ENCODE data around the gene L3MBTL3.
"Not testable (repeated sequence)": the region's sequence is repeated elsewhere in the genome, so short reads cannot be mapped to it uniquely, and the experiment has no call there.

L3MBTL3 gene

DNA sequence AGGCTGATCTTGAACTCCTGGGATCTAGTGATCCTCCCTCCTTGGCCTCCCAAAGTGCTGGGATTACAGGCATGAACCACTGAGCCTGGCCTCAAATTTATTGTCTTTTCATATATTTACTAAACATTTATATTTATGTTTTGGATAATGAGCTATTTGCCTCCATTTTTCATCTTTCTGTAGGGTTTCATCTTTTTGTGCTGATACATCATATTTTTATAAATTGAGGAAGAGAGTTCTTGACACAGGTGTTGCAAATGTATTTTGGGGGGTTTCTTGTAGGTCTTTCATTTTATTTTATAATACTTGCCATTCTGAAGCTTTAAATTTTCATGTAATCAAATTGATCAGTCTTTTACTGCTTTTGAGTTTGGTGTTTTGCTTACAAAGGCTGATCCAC, 72.4 kb downstream of the L3MBTL3 start:
- DNase-seq, result no peak

DNA sequence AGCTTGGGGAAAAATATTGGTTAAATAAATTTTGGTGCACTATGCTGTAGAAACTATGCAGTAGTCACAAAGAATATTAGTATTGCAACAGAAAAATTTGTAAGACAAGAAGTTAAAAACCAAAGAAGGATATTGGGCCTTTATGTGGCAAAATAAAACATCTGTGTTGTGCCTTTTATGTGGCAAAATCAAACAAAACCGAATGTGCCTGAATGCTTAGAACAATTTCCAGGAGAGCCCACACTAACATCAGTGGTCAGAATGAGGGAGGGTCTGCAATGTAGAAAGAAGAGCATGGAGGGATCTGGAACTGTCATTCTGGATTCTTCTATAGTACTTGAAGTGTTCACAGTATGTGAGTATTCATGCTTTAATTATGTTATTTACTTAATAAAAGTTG, 75.2 kb downstream of the L3MBTL3 start:
- DNase-seq, result no peak

DNA sequence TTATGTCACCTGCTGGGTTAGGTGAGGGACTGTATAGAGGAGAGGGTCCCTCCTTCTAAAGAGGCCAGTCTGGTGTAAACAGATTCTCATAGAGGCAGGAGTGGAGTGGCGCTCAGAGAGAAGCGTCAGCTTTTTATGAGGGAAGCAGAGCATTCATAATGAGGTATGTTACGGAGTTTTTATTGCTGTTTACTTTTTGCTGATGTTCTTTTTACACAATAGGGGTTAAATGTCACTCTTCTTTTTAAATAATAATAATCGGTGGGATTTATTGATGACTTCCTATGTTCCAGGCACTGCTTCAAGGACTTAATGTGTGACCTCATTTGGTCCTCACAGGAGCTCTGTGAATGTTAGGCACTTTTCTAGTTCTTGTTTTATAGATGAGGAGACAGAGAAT, 79.9 kb downstream of the L3MBTL3 start:
- DNase-seq, result no peak

DNA sequence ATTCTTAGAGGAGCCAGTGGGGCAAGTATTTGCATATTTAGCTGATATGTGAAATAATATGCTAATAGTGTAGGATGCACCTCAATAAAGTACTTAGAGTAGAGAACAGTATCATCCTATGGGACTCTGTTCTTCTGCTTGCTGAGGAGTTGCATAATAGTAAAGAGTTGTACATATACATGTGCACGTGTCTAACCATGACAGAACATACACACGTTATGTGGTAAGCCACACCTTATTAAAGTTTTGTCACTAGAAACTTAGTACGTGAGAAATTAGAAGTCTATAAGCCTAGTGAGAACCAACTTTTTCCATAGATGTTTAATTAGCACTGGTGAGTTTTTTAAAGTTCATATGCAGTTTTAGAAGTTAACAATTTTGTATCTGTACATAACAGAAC, 80.7 kb downstream of the L3MBTL3 start:
- DNase-seq, result no peak

DNA sequence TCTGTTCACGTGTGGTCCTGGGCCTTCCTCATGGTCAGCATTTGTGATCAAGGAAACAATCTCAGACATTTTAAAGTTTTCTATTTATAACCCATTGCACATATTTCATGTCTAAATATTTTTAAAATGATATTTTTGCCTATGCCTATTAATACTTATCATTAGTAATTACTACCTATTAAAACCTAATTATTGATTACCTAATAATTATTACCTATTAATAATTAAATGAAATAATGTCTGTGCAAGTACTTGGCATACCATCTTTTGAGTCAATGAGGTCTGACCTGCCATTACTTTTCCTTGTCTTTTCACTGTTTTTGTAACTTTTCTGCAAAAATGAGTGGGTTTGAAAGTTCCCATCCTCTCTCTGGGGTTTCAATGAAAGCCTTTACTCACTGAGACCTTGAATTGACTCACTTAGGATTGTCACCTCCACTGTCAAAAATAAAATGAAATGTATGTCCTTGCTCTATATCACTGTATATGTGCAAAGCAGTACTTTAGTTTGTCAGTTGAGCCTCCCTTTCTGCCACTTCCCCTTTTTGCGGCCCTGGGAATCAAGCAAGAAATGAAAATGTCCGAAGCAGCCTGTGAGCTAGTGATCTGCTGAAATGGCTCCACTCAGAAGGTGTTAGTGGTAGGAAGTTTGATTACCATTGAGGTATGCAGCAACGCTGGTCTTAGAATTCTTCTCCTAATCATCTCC, 87.8 kb downstream of the L3MBTL3 start:
- no peak for DNase-seq

DNA sequence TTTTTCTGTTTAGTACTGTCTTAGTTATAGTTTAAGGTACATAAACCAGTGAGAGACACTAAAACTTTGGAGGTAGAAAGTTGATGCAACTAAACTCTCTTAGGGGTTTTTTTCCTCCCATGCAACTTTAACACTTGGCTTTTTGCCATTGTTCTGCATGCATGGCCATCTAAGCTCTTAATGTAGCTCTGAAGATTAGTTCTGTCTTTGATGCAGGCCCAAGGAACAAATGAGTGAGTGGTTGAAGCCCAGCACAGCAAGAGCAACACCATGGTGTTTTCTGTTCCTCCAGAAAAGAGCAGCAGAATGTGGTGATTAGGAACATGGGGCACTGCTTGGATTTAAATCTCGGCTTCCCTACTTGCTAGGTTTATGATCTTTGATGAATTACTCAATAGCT, 89.3 kb downstream of the L3MBTL3 start:
- DNase-seq, result no peak

DNA sequence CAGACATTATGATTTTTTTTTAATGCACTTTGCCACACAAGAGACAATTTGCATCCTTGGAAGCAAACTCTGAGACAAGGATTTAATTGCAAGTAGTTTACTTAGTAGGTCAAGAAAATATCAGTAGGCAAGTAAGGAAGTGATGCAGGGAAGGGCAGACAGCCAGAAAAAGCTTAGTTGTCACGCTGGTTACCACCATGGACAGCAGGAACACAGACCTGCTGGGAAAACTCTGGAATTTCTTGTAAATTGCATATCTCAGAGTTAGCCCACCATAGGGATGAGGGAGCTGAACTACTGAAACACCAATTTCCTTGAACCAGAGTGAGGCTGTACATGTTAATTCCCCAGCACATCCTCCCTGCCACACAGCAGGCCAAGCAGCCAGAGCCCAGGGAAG, 92.7 kb downstream of the L3MBTL3 start:
- DNase-seq, result no peak

DNA sequence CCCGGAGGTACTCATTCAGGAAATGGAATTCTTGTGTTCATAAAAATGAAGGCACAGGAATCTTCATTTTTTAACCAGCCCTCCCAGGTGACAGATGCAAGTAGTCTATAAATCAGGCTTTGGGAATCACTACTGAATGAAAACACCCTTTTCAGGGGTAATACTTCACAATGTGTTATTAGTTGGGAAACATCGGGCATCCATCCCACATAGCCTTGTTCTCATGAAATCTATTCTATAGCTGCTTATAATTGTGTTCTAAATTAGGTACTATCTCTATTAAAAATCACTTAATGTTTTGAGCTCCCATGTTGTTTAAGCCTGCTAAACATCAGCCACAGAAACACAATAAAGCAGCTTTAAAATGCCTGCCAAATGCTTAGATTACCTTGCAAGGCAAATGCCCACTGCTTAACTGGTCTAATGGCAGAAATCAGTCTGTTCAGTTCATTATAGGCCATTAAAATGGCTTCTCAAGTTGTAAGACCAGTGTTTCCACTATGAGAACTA, 94.9 kb downstream of the L3MBTL3 start:
- no peak for DNase-seq

DNA sequence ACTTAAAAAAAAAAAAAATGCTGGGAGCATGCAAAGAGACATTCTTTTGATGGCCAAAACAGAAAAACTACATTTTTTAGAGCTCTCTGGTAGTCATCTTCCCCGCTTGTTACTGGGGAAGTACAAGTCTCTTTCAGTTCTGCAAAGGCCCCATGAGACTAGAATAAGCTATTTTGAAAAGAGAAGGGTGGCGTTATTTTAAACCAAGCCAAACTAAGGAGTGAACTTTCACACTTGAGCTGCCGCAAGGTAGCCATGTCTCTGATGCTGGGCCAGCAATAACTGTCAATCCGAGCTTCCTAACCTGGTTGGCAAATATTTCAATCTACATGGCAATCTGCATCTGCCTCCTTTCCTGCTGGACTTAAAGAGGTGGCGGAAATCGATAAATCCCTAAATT, 96.7 kb downstream of the L3MBTL3 start:
- no peak for DNase-seq

DNA sequence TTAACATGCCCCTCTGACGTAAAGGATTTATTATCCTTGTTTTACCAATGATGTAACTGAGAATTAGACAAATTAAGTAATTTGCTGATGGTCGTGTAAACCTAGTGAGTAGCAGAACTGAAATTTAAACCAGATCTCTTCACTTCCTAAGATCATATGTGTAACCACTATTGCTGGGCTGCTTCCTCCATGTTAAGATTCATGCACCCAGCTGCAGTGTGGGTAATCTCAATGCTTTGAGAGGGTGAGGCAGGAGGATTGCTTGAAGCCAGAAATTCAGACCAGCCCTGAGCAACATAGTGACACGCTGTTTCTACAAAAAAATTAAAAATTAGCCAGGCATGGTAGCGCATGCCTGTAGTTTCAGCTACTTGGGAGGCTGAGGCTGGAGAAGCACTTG, 97.9 kb downstream of the L3MBTL3 start:
- no peak for DNase-seq

DNA sequence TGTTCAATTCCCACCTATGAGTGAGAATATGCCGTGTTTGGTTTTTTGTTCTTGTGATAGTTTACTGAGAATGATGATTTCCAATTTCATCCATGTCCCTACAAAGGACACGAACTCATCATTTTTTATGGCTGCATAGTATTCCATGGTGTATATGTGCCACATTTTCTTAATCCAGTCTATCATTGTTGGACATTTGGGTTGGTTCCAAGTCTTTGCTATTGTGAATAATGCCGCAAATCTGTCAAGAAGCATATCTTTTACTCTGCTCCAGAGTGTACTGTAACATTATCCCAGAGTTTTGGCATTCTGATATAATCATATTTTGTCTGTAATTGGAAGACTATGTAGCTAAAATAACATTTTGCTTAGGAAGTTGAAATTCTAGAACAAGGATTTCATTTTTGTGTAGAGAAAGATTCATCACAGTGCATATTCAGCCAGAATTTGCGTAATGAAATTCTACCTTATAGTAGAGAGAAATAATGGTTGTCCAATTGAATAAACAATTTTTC, 98.9 kb downstream of the L3MBTL3 start:
- not testable (repeated sequence) for DNase-seq

DNA sequence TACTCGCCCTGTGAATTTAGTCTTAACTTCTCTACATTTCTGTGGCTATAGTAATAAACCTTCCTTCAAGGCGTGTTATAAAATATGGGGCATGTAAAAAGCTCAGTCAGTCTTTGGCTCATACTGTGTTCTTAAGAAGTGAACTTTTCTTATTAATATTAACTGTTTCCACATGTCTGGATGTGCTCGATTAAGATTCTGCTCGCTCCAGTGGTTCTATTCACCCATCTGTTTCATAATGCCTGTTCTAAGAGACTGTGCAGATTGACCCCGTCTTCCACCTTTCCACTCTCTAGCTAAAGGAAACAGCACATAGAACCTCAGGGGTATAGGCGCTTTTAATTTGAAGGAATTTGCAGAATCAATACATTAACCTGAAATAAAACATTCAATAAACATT, 99.9 kb downstream of the L3MBTL3 start:
- DNase-seq, result no peak

DNA sequence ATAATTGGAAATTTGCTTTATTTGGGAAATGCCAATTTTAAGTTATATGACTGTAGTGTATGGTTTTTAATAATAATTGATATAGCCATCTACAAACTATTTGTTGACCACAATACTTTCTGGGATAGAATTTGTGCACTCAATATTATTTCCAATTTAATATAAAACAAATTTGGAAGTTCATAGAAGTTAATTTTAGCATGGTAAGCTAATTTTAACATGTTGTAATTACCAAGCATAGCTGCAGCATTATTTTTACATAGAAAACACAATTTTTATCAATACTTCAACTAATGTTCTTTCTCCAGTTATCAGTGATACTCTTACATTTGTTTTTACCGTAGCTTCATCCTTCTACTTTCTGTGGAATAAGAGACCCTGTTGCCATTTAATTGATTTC, 100.8 kb downstream of the L3MBTL3 start:
- no peak for DNase-seq

DNA sequence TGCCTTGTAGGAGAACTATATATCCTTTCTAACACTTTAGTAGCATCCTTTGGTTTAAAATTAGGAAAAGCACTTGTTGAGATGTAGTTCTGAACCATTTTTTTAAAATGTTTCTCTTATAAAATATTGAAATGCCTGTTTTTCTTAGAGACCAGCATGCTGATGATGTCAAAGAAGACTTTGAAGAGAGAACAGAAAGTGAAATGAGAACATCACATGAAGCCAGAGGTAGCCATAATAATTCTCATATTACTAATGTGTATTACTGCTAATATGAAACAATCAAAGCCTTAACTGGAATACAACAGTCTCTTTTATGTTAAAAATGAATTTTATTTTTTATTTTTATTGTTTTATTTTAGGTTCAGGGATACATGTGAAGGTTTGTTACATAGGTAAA, 102.3 kb downstream of the L3MBTL3 start:
- DNase-seq, result no peak

DNA sequence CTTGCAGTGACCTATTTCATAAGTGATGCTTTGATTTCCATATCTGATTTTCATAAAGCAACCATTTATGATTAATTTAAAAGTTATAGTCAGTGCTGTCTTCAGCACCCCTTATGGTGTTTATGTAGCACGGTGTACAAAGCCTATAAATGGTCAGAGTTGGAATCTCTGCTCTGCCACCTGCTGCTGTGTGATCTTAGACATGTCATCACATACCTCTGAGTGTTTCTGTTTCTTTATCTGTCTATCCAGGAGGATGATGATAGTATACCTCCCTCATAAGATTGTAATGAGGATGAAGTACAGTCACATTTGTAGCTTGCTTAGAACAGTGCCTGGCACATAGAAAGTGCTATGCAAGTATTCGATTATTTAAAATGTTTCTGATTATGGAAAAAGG, 103.9 kb downstream of the L3MBTL3 start:
- no peak for DNase-seq

DNA sequence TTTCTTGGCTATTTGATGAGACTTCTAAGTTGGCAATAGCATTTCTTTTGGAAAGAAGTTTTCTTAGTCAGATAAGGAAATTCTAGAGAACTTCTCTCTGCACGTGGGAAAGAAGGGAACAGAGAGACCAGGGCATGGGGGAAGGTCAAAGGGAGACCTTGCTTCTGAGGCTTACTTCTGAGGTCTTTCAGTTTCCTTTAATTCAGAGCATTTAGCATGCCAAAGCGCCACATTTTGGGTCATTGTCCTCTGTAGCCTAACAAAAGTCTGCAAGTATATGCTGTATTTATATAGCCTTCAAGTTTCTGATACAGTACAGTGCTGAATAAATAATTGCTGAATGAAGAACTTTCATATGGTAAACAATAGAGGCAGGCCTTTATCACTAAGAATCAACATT, 108.8 kb downstream of the L3MBTL3 start:
- DNase-seq, result no peak

DNA sequence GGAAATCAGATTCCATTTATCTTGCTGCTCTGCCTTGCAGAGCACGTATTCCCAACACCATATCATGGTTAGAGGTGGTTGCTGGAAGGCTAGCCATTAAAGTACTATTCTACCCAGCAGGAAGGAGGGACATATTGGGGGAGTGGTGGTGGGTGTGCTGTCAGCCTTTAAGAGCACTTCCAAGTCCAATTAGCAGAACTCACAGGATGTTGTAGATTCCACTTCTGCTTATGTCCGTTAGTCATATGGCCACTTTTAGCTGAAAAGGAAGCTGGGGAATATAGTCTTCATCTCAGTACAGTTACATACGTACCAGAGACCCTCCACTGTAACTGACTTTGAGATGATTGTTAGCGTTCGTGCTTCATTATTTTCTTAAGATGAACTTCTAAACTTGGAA, 109.9 kb downstream of the L3MBTL3 start:
- no peak for DNase-seq

DNA sequence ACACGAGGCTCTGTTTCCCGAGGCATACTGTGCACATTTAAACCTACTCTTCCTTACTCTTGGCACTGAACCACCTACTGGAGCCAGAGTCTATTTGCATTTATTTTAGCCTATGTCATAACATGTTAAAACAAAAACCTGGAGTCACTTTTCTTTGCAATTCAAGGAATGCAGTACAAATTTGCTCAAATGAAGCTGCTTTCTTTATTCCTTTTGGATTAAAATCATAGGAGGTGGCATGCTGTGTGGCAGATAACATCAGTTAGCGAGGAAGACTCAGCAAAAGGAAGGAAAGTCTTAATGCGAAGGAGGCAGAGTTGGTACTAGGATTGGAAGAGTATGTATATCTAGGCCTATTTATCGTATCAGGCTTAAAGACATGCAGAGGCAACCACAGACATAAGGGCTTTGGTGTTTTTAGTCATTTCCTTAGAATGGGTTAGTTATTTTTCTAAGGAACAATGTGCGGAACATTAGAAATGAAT, 111.4 kb downstream of the L3MBTL3 start:
- no peak for DNase-seq

DNA sequence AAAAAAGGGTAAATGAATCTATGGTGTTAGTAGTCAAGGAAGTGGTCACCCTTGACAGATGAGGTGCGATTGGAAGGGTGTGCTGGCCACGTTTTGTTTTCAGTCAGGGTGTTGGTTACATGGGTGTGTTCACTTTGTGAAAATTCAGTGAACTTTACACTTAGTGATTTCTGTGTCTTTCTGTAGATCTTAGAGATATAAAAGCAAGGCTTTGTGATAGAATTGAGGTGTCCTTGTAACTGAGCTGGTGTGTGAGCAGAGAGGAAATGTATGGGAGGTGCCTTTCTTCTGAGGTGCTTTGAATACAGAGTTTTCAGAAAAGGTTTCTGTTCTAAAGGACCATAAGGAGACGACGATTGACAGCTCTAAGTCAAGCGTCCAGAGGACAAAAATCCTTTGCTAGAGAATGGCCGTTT, 113.9 kb downstream of the L3MBTL3 start:
- no peak for DNase-seq

DNA sequence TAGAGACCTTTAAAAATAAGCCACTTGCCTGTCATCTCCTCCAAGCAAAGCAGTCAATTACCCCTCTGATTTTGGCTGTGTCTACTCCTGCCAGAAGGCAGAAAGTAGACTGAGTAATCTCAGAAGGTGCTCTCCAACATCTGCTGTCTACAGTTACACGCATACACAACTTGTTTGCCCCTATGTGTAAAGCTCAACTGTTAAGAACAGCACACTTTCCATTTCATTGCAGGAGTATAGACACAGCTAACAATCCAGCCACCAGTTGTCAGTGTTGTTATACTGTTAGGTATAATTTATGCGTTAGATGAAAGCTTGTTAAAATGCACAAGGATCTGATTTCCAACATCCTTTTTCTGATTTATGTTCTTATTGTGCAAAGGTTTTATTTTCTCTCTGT, 116.2 kb downstream of the L3MBTL3 start:
- DNase-seq, result no peak

DNA sequence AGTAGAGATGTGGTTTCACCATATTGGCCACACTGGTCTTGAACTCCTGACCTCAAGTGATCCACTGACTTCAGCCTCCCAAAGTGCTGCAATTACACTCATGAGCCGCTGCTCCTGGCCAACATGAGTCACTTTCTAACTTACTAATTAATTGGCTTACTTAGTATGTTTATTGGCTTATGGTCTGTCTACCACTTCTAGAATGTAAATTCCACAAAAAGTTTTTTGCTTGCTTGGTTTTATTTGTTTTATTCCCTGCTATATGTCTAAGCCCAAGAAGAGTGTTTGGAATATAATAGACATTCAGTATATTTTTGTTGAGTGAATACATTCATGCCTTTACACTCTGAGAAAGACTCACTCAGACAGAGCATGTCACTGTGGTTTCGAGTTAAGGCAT, 118.4 kb downstream of the L3MBTL3 start:
- DNase-seq, result no peak

DNA sequence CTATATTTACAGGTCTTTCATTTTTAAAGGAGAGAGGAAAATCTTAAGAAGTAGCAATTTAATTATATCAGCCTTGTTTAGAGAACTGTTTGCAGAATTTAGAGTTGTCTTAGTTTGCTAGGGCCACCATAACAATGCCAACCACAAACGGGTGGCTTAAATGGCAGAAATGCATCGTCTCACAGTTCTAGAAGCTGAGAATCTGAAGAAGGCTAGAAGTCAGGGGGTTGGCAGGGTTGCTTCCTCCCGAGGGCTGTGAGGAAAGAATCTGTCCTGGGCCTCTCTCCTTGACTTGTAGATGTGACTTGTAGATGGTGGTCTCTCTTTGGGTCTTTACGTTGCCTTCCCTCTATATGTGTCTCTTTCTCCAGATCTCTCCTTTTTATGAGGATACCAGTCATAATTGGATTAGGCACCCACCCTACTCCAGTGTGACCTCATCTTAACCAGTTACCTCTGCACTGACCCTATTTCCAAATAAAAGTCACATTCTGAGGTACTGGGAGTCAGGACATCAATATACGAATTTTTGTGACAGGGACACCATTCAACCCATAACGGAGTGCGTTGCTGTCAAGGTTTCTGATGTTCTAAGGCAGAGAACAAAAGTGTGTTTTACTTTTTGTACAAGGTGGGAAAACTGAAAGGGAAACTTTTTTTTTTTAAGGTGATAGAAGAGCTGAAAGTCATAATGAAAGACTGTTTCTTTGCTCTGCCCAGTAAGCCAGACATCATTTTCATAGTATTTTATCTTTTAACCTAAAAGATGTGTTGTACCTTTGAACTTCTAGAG, 119.9 kb downstream of the L3MBTL3 start:
- DNase-seq, result no peak

DNA sequence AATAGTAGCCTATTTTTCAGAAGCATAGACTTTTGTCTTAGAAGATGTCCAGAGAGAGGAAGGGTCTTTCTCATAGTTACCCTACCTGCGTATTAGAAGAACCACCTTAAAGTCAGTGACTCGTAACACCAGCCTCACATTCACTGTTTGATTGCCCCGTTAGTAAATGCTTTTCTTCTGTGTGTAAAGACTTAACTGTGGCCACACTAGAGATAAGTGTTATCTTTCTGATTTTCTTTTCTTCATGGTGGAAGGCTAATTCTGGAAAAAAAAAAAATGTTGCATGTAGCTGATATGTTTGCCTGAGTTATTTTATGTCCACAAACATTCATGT, 120.5 kb downstream of the L3MBTL3 start:
- no peak for DNase-seq

DNA sequence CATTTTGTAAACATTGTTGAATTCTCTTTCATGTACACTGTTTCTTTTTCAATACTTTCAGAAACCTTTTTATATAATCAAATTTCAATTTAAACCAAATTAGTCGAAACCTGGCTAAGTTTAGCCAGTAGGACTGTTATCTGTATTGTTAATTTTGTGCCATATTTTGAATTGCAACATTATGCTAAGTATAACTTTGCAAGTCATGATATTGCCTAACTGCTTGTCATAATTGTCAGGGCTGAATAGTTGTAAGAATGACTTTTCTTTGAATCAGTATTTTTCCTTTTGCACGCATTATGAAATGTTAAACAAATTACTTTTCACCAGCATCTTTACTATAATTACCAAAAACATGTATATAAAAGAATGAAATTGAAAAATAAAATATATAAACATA, 121.7 kb downstream of the L3MBTL3 start:
- no peak for DNase-seq
